Keratinocyte (primary cell): ENCODE measurements around the gene NOS1.

ENCODE experiments used
- EZH2 ChIP-seq: IDR thresholded peaks from one replicate; pipeline ENCODE4 v1.6.1; 2012; ENCODE audit warnings: inconsistent platforms, mild to moderate bottlenecking, low read length, moderate library complexity
- TF ChIP-seq, protein P1 (sequence below), 3 experiments: IDR thresholded peaks in 1 of 3; conservative IDR thresholded peaks in 1 of 3; optimal IDR thresholded peaks in 1 of 3; 2 replicates in 2 of 3; 3 replicates in 1 of 3; pipeline versions ENCODE3 to v1.5.1; 2011; ENCODE audit warnings: low read length in 3 of 3, mild to moderate bottlenecking in 3 of 3, moderate library complexity in 2 of 3, control low read depth in 1 of 3, inconsistent platforms in 1 of 3; ENCODE audit not compliant: insufficient read depth in 2 of 3; ENCODE audit errors: extremely low read depth in 1 of 3

DNA sequence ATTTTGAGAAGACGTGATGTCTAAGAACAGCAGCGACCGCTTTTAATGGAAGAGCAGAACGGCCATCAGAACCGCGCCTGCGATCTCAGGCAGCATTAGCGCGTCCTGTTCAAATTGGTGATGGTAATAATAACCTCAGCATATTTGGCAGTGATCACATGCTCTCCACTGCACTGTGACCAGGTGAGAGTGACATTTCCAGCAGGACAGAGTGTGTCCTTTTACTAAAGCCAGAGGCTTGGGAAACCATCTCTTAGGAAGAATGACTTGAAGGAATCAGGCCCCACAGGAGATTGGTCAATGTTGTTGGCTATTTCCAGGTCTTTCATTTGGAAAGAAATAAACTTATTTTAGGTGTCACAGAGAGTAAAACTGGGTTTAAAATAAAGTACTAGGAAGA, 119.7 kb downstream of the NOS1 start:
- TF ChIP-seq, protein P1, sequence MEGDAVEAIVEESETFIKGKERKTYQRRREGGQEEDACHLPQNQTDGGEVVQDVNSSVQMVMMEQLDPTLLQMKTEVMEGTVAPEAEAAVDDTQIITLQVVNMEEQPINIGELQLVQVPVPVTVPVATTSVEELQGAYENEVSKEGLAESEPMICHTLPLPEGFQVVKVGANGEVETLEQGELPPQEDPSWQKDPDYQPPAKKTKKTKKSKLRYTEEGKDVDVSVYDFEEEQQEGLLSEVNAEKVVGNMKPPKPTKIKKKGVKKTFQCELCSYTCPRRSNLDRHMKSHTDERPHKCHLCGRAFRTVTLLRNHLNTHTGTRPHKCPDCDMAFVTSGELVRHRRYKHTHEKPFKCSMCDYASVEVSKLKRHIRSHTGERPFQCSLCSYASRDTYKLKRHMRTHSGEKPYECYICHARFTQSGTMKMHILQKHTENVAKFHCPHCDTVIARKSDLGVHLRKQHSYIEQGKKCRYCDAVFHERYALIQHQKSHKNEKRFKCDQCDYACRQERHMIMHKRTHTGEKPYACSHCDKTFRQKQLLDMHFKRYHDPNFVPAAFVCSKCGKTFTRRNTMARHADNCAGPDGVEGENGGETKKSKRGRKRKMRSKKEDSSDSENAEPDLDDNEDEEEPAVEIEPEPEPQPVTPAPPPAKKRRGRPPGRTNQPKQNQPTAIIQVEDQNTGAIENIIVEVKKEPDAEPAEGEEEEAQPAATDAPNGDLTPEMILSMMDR (optimal IDR thresholded peaks at IDR 0.05 in 1 of 3, IDR thresholded peaks at IDR 0.05 in 1 of 3, conservative IDR thresholded peaks at IDR 0.05 in 1 of 3; ENCODE audit: extremely low read depth in 1 of 3, insufficient read depth in 2 of 3, low read length in 3 of 3): no peak
- TF ChIP-seq EZH2: no peak
